ENCODE results near the gene AP1G1. TPM values are rescaled to one million over a fixed set of nuclear protein-coding genes. Genes with fewer than 3 reads are reported as not detected.

AP1G1 gene
- polyA plus RNA-seq, 4 donors, result 17.6 to 66.8 (median 22.2) TPM

DNA sequence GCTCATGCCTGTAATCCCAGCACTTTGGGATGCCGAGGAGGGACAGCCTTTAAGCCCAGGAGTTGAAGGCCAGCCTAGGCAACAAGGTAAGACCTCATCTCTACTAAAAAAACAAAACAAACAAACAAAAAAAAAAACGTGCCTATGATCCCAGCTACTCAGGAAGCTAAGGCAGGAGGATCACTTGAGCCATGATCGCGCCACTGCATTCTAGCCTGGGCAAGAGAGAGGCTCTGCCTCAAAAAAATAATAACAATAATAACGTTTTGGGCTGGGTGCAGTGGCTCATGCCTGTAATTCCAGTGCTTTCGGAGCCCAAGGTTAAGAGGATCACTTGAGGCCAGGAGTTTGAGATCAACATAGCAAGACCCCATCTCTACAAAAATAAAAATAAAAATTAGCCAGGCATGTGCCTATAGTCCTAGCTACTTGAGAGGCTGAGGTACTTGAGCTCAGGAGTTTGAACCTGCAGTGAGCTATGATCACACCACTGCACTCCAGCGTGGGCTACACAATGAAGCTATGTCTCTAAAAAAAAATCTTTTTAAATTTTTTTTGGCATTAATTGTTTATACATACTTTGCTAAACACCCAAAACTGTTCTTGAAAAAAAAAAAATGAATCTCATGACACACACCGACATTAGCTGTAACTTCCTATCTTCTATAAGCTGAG is 87.4 kb downstream of the AP1G1 start:
- H3K4me3 ChIP-seq (ENCODE audit: low read depth in 1 of 3, low read length in 3 of 3), result no peak overlapping the region
- peaks cover 0 to 13% (median 0%) of the 10 kb centered on the region in 3 donors for H3K36me3 ChIP-seq (ENCODE audit: control insufficient read depth in 3 of 3, insufficient read depth in 2 of 3, low read depth in 1 of 3, low read length in 3 of 3)
- 51 to 65% (median 64%) methylated on average over 8 of the region's 8 CpGs for WGBS, 3 donors
- FAIRE-seq (no peak), DNase-seq (no peak)
- H3K27me3 ChIP-seq (ENCODE audit: control insufficient read depth in 3 of 3, insufficient read depth in 3 of 3, low read length in 3 of 3), result no peaks in the 10 kb centered on the region
- H3K4me1 ChIP-seq (ENCODE audit: control insufficient read depth in 3 of 3, insufficient read depth in 2 of 3, low read depth in 1 of 3, low read length in 2 of 3), result peaks cover 0 to 21% (median 0%) of the 10 kb centered on the region in 3 donors
- peak overlapping the region in 1 of 3 donors; percentile 30 for H3K27ac ChIP-seq (ENCODE audit: low read depth in 1 of 3, low read length in 2 of 3)
- no peaks in the 10 kb centered on the region for H3K9me3 ChIP-seq (ENCODE audit: control insufficient read depth in 2 of 2, insufficient read depth in 1 of 2, low read depth in 1 of 2, low read length in 1 of 2)

DNA sequence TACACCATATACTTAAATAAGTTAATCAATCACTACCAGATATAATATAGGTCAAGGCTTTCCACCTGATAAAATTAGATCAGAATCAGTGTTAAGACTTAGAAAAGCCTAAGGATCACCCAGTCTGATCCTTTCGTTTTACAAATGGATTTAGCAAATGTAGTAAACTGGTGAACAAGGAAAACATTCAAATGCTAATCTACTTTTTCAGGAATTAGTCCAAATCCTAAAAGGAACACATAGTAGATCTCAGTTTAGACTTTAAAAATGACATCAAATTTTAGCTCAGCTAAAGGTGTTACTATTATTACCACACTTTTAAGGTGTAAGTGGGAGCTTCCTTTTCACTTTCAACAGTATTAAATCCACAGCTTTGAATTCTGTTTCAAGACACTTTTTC is 96.1 kb downstream of the AP1G1 start:
- no peaks in the 10 kb centered on the region for H3K27me3 ChIP-seq (ENCODE audit: control insufficient read depth in 3 of 3, insufficient read depth in 3 of 3, low read length in 3 of 3)
- H3K9me3 ChIP-seq (ENCODE audit: control insufficient read depth in 2 of 2, insufficient read depth in 1 of 2, low read depth in 1 of 2, low read length in 1 of 2), result no peaks in the 10 kb centered on the region
- WGBS, 3 donors, result 39 to 66% (median 63%) methylated on average over 1 of the region's 1 CpG
- no peak for DNase-seq
- H3K4me3 ChIP-seq (ENCODE audit: low read depth in 1 of 3, low read length in 3 of 3), result no peak overlapping the region
- no peak overlapping the region for H3K27ac ChIP-seq (ENCODE audit: low read depth in 1 of 3, low read length in 2 of 3)
- FAIRE-seq, result no peak
- peaks cover 2 to 20% (median 4%) of the 10 kb centered on the region in 3 donors for H3K4me1 ChIP-seq (ENCODE audit: control insufficient read depth in 3 of 3, insufficient read depth in 2 of 3, low read depth in 1 of 3, low read length in 2 of 3)
- peaks cover 0 to 9% (median 3%) of the 10 kb centered on the region in 3 donors for H3K36me3 ChIP-seq (ENCODE audit: control insufficient read depth in 3 of 3, insufficient read depth in 2 of 3, low read depth in 1 of 3, low read length in 3 of 3)

DNA sequence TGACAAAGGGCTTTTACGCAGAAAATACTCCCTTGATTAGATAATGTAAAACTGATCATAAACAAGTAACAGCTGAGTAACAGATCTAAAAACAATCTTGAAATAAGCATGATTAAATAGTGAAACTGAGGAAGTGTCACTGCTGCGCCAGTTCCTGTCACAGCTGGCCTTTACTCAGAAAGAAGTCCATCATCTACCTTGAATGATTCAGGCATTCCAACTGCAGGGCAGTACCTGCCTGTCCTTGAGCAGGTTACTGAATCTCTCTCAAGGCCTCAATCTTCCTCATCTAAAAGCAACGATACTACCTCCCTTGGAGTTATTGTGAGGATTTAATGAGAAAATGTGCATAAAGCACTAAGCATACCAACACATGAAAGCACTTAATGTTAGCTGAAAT is 96.8 kb downstream of the AP1G1 start:
- no peaks in the 10 kb centered on the region for H3K27me3 ChIP-seq (ENCODE audit: control insufficient read depth in 3 of 3, insufficient read depth in 3 of 3, low read length in 3 of 3)
- no peak for FAIRE-seq
- H3K4me1 ChIP-seq (ENCODE audit: control insufficient read depth in 3 of 3, insufficient read depth in 2 of 3, low read depth in 1 of 3, low read length in 2 of 3), result peaks cover 4 to 24% (median 5%) of the 10 kb centered on the region in 3 donors
- H3K36me3 ChIP-seq (ENCODE audit: control insufficient read depth in 3 of 3, insufficient read depth in 2 of 3, low read depth in 1 of 3, low read length in 3 of 3), result peaks cover 0 to 13% (median 3%) of the 10 kb centered on the region in 3 donors
- H3K9me3 ChIP-seq (ENCODE audit: control insufficient read depth in 2 of 2, insufficient read depth in 1 of 2, low read depth in 1 of 2, low read length in 1 of 2), result no peaks in the 10 kb centered on the region
- WGBS, 3 donors, result 56 to 67% (median 65%) methylated on average over 3 of the region's 3 CpGs
- H3K4me3 ChIP-seq (ENCODE audit: low read depth in 1 of 3, low read length in 3 of 3), result no peak overlapping the region
- no peak overlapping the region for H3K27ac ChIP-seq (ENCODE audit: low read depth in 1 of 3, low read length in 2 of 3)
- peak in 1 of 2 donors; percentile 39 for DNase-seq

DNA sequence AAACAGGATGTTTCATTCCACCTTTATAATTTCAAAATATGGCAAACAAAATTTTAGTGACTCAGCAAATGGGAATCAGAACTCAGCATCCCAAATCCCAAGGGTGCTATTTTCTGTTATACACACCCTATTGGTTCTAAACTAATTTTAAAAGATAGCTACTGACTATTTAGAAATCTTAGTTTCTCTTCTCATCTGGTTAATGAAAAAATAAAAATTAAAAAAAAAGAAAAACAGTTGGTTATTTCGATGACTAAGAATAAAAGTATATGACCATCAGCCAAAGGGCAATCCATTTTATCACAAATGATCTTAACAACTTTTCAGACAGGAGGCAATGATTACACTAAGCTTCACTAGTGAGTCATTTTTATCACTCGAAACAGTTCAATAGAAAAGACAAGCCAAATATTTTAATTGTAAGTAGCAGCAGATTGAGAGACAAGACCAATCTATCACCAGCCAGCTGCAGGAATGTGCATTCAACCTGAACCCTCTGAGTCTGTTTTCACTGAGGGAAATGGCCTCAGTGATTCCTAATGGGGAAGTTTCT is 99.3 kb downstream of the AP1G1 start:
- Histone ChIP-seq H3K4me1 (ENCODE audit: control insufficient read depth in 3 of 3, insufficient read depth in 2 of 3, low read depth in 1 of 3, low read length in 2 of 3) (peaks cover 4 to 24% (median 5%) of the 10 kb centered on the region in 3 donors), H3K36me3 (ENCODE audit: control insufficient read depth in 3 of 3, insufficient read depth in 2 of 3, low read depth in 1 of 3, low read length in 3 of 3) (peaks cover 0 to 9% (median 0%) of the 10 kb centered on the region in 3 donors), H3K9me3 (ENCODE audit: control insufficient read depth in 2 of 2, insufficient read depth in 1 of 2, low read depth in 1 of 2, low read length in 1 of 2) (no peaks in the 10 kb centered on the region), H3K27ac (ENCODE audit: low read depth in 1 of 3, low read length in 2 of 3) (peak overlapping the region in 1 of 3 donors; percentile 49), H3K4me3 (ENCODE audit: low read depth in 1 of 3, low read length in 3 of 3) (no peak overlapping the region), H3K27me3 (ENCODE audit: control insufficient read depth in 3 of 3, insufficient read depth in 3 of 3, low read length in 3 of 3) (no peaks in the 10 kb centered on the region)
- DNase-seq (peak; percentile 69 to 89), FAIRE-seq (peak; percentile 84)
- WGBS, 3 donors, result 18 to 45% (median 33%) methylated on average over 2 of the region's 2 CpGs

DNA sequence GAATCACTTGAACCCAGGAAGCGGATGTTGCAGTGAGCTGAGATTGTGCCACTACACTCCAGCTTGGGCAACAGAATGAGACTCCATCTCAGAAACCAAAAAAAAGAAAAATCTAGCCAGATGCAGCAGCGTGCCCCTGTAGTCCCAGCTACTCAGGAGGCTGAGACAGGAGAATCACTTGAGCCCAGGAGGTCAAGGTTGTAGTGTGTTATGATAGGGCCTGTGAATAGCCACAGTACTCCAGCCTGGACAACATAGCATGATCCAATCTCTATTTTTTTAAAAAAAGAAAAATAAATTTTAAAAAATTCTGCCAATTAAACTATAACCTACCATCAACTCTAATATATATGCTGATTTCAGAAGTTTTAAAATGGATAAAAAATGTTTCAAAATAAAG is 99.9 kb downstream of the AP1G1 start:
- DNase-seq (no peak), FAIRE-seq (no peak)
- Histone ChIP-seq H3K9me3 (ENCODE audit: control insufficient read depth in 2 of 2, insufficient read depth in 1 of 2, low read depth in 1 of 2, low read length in 1 of 2) (no peaks in the 10 kb centered on the region), H3K27ac (ENCODE audit: low read depth in 1 of 3, low read length in 2 of 3) (peak overlapping the region in 1 of 3 donors; percentile 33), H3K36me3 (ENCODE audit: control insufficient read depth in 3 of 3, insufficient read depth in 2 of 3, low read depth in 1 of 3, low read length in 3 of 3) (peaks cover 0 to 6% (median 0%) of the 10 kb centered on the region in 3 donors), H3K4me1 (ENCODE audit: control insufficient read depth in 3 of 3, insufficient read depth in 2 of 3, low read depth in 1 of 3, low read length in 2 of 3) (peaks cover 4 to 24% (median 5%) of the 10 kb centered on the region in 3 donors), H3K4me3 (ENCODE audit: low read depth in 1 of 3, low read length in 3 of 3) (no peak overlapping the region), H3K27me3 (ENCODE audit: control insufficient read depth in 3 of 3, insufficient read depth in 3 of 3, low read length in 3 of 3) (no peaks in the 10 kb centered on the region)
- WGBS, 3 donors, result 96 to 98% (median 97%) methylated on average over 2 of the region's 2 CpGs

DNA sequence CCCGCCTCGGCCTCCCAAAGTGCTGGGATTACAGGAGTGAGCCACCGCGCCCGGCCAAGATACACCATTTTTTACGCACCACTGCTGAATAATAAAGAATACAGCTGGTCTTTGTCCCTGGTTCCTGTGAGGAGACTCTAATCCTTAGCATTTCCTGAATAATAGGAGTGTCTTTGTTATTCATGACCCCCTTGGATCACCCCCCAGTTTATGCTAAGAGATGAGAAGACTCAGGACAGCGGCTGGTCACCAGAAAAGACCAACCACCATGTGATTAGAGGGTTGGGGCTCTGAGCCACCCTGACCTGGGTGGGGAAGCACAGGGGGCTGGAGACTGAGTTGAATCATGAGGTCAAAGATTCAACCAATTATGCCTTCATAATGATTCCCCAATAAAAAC is 101.4 kb downstream of the AP1G1 start:
- FAIRE-seq (no peak), DNase-seq (no peak)
- WGBS, 3 donors, result 87 to 92% (median 92%) methylated on average over 5 to 7 of the region's 7 CpGs
- no peaks in the 10 kb centered on the region for H3K9me3 ChIP-seq (ENCODE audit: control insufficient read depth in 2 of 2, insufficient read depth in 1 of 2, low read depth in 1 of 2, low read length in 1 of 2)
- H3K27ac ChIP-seq (ENCODE audit: low read depth in 1 of 3, low read length in 2 of 3), result no peak overlapping the region
- H3K27me3 ChIP-seq (ENCODE audit: control insufficient read depth in 3 of 3, insufficient read depth in 3 of 3, low read length in 3 of 3), result no peaks in the 10 kb centered on the region
- peaks cover 4 to 24% (median 5%) of the 10 kb centered on the region in 3 donors for H3K4me1 ChIP-seq (ENCODE audit: control insufficient read depth in 3 of 3, insufficient read depth in 2 of 3, low read depth in 1 of 3, low read length in 2 of 3)
- peaks cover 0 to 6% (median 0%) of the 10 kb centered on the region in 3 donors for H3K36me3 ChIP-seq (ENCODE audit: control insufficient read depth in 3 of 3, insufficient read depth in 2 of 3, low read depth in 1 of 3, low read length in 3 of 3)
- no peak overlapping the region for H3K4me3 ChIP-seq (ENCODE audit: low read depth in 1 of 3, low read length in 3 of 3)

DNA sequence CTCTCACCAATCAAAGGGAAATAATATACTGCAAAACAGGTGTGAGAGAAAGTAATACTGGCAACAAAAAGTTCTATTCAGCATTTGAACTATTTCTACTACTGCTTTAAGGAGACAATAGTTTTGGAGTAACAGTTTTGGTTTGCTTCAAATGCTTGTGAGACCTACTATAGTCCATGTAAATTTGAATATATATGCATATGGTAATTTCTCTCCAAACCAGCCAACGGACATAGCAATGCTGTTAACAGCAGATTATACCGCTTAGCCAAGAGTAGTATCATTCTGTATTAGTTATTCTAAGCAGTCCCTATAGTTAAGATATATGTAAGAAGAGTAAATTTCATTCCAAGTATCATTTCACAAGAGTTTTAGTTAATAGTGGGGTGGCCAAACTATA is 102.6 kb downstream of the AP1G1 start:
- Histone ChIP-seq H3K27me3 (ENCODE audit: control insufficient read depth in 3 of 3, insufficient read depth in 3 of 3, low read length in 3 of 3) (no peaks in the 10 kb centered on the region), H3K36me3 (ENCODE audit: control insufficient read depth in 3 of 3, insufficient read depth in 2 of 3, low read depth in 1 of 3, low read length in 3 of 3) (peaks cover 0 to 6% (median 0%) of the 10 kb centered on the region in 3 donors), H3K9me3 (ENCODE audit: control insufficient read depth in 2 of 2, insufficient read depth in 1 of 2, low read depth in 1 of 2, low read length in 1 of 2) (no peaks in the 10 kb centered on the region), H3K27ac (ENCODE audit: low read depth in 1 of 3, low read length in 2 of 3) (no peak overlapping the region), H3K4me3 (ENCODE audit: low read depth in 1 of 3, low read length in 3 of 3) (no peak overlapping the region), H3K4me1 (ENCODE audit: control insufficient read depth in 3 of 3, insufficient read depth in 2 of 3, low read depth in 1 of 3, low read length in 2 of 3) (peaks cover 4 to 21% (median 5%) of the 10 kb centered on the region in 3 donors)
- no peak for FAIRE-seq
- WGBS, 3 donors, result 94 to 100% (median 97%) methylated on average over 2 of the region's 2 CpGs
- no peak for DNase-seq

DNA sequence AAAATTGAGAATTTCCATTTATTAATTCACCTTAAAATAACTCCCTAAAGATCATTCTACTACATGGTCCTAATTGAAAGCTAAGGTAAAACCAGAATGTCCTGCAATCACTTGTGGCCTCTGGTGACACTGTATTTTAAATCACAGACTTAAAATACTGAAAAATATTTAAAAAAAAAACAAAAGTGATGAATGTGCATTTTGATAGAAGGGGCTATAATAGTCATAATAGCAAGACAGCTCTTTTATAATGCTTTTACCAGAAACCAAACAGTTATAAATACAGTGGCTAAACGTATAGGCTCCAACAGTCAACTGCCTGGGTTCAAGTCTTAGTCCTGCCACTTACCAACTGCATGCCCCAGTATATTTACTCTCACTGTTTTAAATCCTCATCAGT is 105.3 kb downstream of the AP1G1 start:
- FAIRE-seq (no peak), DNase-seq (no peak)
- WGBS, 3 donors, result 88 to 96% (median 92%) methylated on average over 1 of the region's 1 CpG
- H3K27ac ChIP-seq (ENCODE audit: low read depth in 1 of 3, low read length in 2 of 3), result no peak overlapping the region
- no peaks in the 10 kb centered on the region for H3K9me3 ChIP-seq (ENCODE audit: control insufficient read depth in 2 of 2, insufficient read depth in 1 of 2, low read depth in 1 of 2, low read length in 1 of 2)
- H3K4me3 ChIP-seq (ENCODE audit: low read depth in 1 of 3, low read length in 3 of 3), result no peak overlapping the region
- peaks cover 0 to 25% (median 0%) of the 10 kb centered on the region in 3 donors for H3K36me3 ChIP-seq (ENCODE audit: control insufficient read depth in 3 of 3, insufficient read depth in 2 of 3, low read depth in 1 of 3, low read length in 3 of 3)
- no peaks in the 10 kb centered on the region for H3K27me3 ChIP-seq (ENCODE audit: control insufficient read depth in 3 of 3, insufficient read depth in 3 of 3, low read length in 3 of 3)
- peaks cover 0 to 6% (median 5%) of the 10 kb centered on the region in 3 donors for H3K4me1 ChIP-seq (ENCODE audit: control insufficient read depth in 3 of 3, insufficient read depth in 2 of 3, low read depth in 1 of 3, low read length in 2 of 3)
